Umbilical cord (tissue), 2 donors: Measurements from ENCODE around the gene MRPL1. TPM values are rescaled to one million over a fixed set of nuclear protein-coding genes. Genes with fewer than 3 reads are reported as not detected.
"Not testable (repeated sequence)": the region's sequence is repeated elsewhere in the genome, so short reads cannot be mapped to it uniquely, and the experiment has no call there.

Source experiments
- DNase-seq: peaks from one replicate; pipeline ENCODE4 v3.0.0-alpha.2; 2015; ENCODE audit warnings: low spot score
- total RNA-seq: library from RNA; depleted of rRNA; stranded (reverse); fragments of >200 nt; gene quantifications from one replicate; pipeline ENCODE4 v1.2.3, GENCODE V29; 2014; ENCODE audit warnings: low replicate concordance; ENCODE audit not compliant: insufficient read depth

The MRPL1 gene
- total RNA-seq, 1 donor from 2014 or later: 18.8 TPM

- DNase-seq: no peak
Observed at GRCh38 chr4:77913348-77913747, 50.7 kb downstream of the MRPL1 start.

- no peak for DNase-seq
Observed at GRCh38 chr4:77917075-77917474, 54.4 kb downstream of the MRPL1 start.

GRCh38 chr4:77917601-77918000, 55.0 kb downstream of the MRPL1 start:
- no peak for DNase-seq

GRCh38 chr4:77920371-77920770, 57.7 kb downstream of the MRPL1 start:
- no peak for DNase-seq

GRCh38 chr4:77921701-77922100, 59.1 kb downstream of the MRPL1 start:
- peak; percentile 62 for DNase-seq

- DNase-seq: no peak
Observed at GRCh38 chr4:77922158-77923094, 59.8 kb downstream of the MRPL1 start.

GRCh38 chr4:77927991-77928925, 65.6 kb downstream of the MRPL1 start:
- DNase-seq: peak; percentile 35

GRCh38 chr4:77930154-77930639, 67.6 kb downstream of the MRPL1 start:
- no peak for DNase-seq

GRCh38 chr4:77930876-77931275, 68.2 kb downstream of the MRPL1 start:
- no peak for DNase-seq

GRCh38 chr4:77931452-77932135, 69.0 kb downstream of the MRPL1 start:
- DNase-seq: no peak

- no peak for DNase-seq
Observed at GRCh38 chr4:77938560-77938959, 75.9 kb downstream of the MRPL1 start.

GRCh38 chr4:77945929-77946328, 83.3 kb downstream of the MRPL1 start:
- DNase-seq: not testable (repeated sequence)

GRCh38 chr4:77950203-77950602, 87.6 kb downstream of the MRPL1 start:
- DNase-seq: no peak

GRCh38 chr4:77952457-77952856, 89.8 kb downstream of the MRPL1 start:
- DNase-seq: no peak

GRCh38 chr4:77954690-77955089, 92.1 kb downstream of the MRPL1 start:
- no peak for DNase-seq

- DNase-seq: no peak
Observed at GRCh38 chr4:77956917-77957316, 94.3 kb downstream of the MRPL1 start.

GRCh38 chr4:77958897-77959296, 96.3 kb downstream of the MRPL1 start:
- DNase-seq: no peak

GRCh38 chr4:77959566-77960338, 97.1 kb downstream of the MRPL1 start:
- peak; percentile 47 for DNase-seq

GRCh38 chr4:77960367-77960766, 97.7 kb downstream of the MRPL1 start:
- DNase-seq: no peak

GRCh38 chr4:77963004-77963403, 100.4 kb downstream of the MRPL1 start:
- DNase-seq: no peak

GRCh38 chr4:77973657-77974056, 111.0 kb downstream of the MRPL1 start:
- DNase-seq: not testable (repeated sequence)
